Endothelial cell (in vitro differentiated cells): ENCODE results near the gene TRPV4. TPM values are rescaled to one million over a fixed set of nuclear protein-coding genes. Genes with fewer than 3 reads are reported as not detected.

Source experiments
- DNase-seq: peaks from one replicate; pipeline ENCODE4 v3.0.0; 2021; ENCODE audit warnings: low spot score
- H3K27ac Mint-ChIP-seq: one replicate; pipeline ENCODE4 v1.8.0; 2021; ENCODE audit warnings: mixed read lengths, inconsistent platforms; ENCODE audit not compliant: unreplicated experiment
- H3K27me3 Mint-ChIP-seq: one replicate; pipeline ENCODE4 v1.8.0; 2021; ENCODE audit warnings: mild to moderate bottlenecking, moderate library complexity, mixed read lengths, inconsistent platforms; ENCODE audit not compliant: unreplicated experiment
- H3K36me3 Mint-ChIP-seq: one replicate; pipeline ENCODE4 v1.8.0; 2021; ENCODE audit warnings: mild to moderate bottlenecking, low read depth, mixed read lengths, inconsistent platforms; ENCODE audit not compliant: unreplicated experiment
- H3K4me1 Mint-ChIP-seq: one replicate; pipeline ENCODE4 v1.8.0; 2021; ENCODE audit warnings: mild to moderate bottlenecking, mixed read lengths, inconsistent platforms; ENCODE audit not compliant: unreplicated experiment
- H3K4me3 Mint-ChIP-seq: one replicate; pipeline ENCODE4 v1.8.0; 2021; ENCODE audit warnings: mild to moderate bottlenecking, mixed read lengths, inconsistent platforms; ENCODE audit not compliant: unreplicated experiment
- H3K9me3 Mint-ChIP-seq: one replicate; pipeline ENCODE4 v1.8.0; 2021; ENCODE audit warnings: mixed read lengths, inconsistent platforms; ENCODE audit not compliant: unreplicated experiment
- CTCF ChIP-seq: fragments of 200-600 bp; sonication (generic); IDR thresholded peaks from one replicate; pipeline ENCODE4 v1.5.0; 2021; ENCODE audit warnings: antibody characterized with exemption; ENCODE audit not compliant: unreplicated experiment
- total RNA-seq: library from RNA; stranded (reverse); fragmentation: NEBNext Ultra II Directional; extraction: Animal tissue kit (Norgen Biotek cat#: 25700); gene quantifications from one replicate; pipeline ENCODE4 v1.2.1, GENCODE V29; 2021; ENCODE audit not compliant: unreplicated experiment

The TRPV4 gene
- total RNA-seq, 1 donor from 2014 or later, result 7.0 TPM

GRCh38 chr12:109829667-109830066 lies 3.5 kb downstream of the TRPV4 start:
- no peaks in the 10 kb centered on the region for H3K9me3 Mint-ChIP-seq
- H3K27ac Mint-ChIP-seq, result no peak overlapping the region
- peaks cover 14% of the 10 kb centered on the region for H3K4me1 Mint-ChIP-seq
- TF ChIP-seq CTCF, result no peak
- DNase-seq, result no peak
- peaks cover 10% of the 10 kb centered on the region for H3K27me3 Mint-ChIP-seq
- H3K4me3 Mint-ChIP-seq, result no peak overlapping the region
- H3K36me3 Mint-ChIP-seq, result peaks cover 6% of the 10 kb centered on the region

DNA sequence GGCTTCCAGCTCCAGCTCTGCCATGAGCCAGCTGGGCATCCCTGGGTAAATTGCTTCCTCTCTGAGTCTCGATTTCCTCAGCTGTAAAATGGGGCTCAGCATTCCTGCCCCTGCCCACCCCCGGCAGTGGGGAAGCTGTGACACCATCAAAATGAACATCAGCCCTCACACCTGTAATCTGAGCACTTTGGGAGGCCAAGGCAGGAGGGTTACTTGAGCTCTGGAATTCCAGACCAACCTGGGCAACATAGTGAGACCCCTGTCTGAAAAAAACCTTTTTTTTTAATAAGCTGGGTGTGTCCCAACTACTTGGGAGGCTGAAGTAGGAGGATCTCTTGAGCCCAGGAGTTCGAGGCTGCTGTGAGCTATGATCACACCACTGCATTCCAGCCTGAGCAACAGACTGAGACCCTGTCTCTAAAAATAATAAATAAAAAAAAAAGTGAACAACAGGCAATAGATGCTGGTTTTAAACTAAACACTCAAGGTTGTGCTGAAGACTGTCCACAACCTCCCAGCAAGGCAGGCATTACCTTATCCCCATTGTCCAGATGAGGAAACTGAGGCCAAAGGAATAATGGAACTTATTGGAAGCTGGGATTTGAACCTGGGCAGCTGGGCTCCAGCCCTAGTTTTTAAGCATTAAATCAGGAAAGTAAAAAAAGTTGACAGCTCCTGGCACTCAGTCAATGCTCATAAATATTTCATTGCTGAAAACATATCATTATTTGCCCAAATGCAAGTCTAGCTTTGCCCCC lies 4.3 kb downstream of the TRPV4 start:
- no peak for TF ChIP-seq CTCF
- DNase-seq, result no peak
- Mint-ChIP-seq H3K4me3 (no peak overlapping the region), H3K27me3 (peaks cover 9% of the 10 kb centered on the region), H3K27ac (no peak overlapping the region), H3K4me1 (peaks cover 14% of the 10 kb centered on the region), H3K9me3 (no peaks in the 10 kb centered on the region), H3K36me3 (peaks cover 6% of the 10 kb centered on the region)

- H3K27me3 Mint-ChIP-seq, result peaks cover 8% of the 10 kb centered on the region
- TF ChIP-seq CTCF, result no peak
- peaks cover 10% of the 10 kb centered on the region for H3K4me1 Mint-ChIP-seq
- no peak for DNase-seq
- H3K27ac Mint-ChIP-seq, result peak overlapping the region; percentile 65
- H3K9me3 Mint-ChIP-seq, result no peaks in the 10 kb centered on the region
- peaks cover 6% of the 10 kb centered on the region for H3K36me3 Mint-ChIP-seq
- no peak overlapping the region for H3K4me3 Mint-ChIP-seq
Observed at GRCh38 chr12:109827566-109828550, 5.3 kb downstream of the TRPV4 start.

GRCh38 chr12:109827080-109827479 lies 6.1 kb downstream of the TRPV4 start:
- H3K4me3 Mint-ChIP-seq, result no peak overlapping the region
- peaks cover 10% of the 10 kb centered on the region for H3K4me1 Mint-ChIP-seq
- peaks cover 9% of the 10 kb centered on the region for H3K27me3 Mint-ChIP-seq
- H3K9me3 Mint-ChIP-seq, result no peaks in the 10 kb centered on the region
- no peak for TF ChIP-seq CTCF
- H3K36me3 Mint-ChIP-seq, result peaks cover 6% of the 10 kb centered on the region
- H3K27ac Mint-ChIP-seq, result no peak overlapping the region
- DNase-seq, result no peak
